Central memory CD8-positive, alpha-beta T cell (primary cell): Measurements from ENCODE around the gene GPR148.
A peak's percentile ranks its signal among the peaks of the same experiment; 100 is the strongest.
"Not testable (repeated sequence)": the region's sequence is repeated elsewhere in the genome, so short reads cannot be mapped to it uniquely, and the experiment has no call there.

Experiments
- ATAC-seq: fragments of 150-1000 bp; cut with Tn5 transposase; replicated peaks from 2 replicates; pipeline ENCODE4 v1.10.0; 2022; ENCODE audit warnings: mild to moderate bottlenecking, moderate FRiP score, moderate number of reproducible peaks; ENCODE audit not compliant: poor library complexity, severe bottlenecking; ENCODE audit errors: extremely low read depth
- DNase-seq, 2 donors: peaks; one replicate each; pipeline ENCODE4 v3.0.0; 2021; ENCODE audit warnings: low spot score in 2 of 2
- H3K27ac Mint-ChIP-seq: one replicate; pipeline ENCODE4 v1.8.0; 2022; ENCODE audit warnings: low read depth, mild to moderate bottlenecking, moderate library complexity, mixed read lengths
- H3K27me3 Mint-ChIP-seq: one replicate; pipeline ENCODE4 v1.8.0; 2022; ENCODE audit warnings: mixed read lengths
- H3K36me3 Mint-ChIP-seq: one replicate; pipeline ENCODE4 v1.8.0; 2022; ENCODE audit warnings: mild to moderate bottlenecking, moderate library complexity, mixed read lengths; ENCODE audit not compliant: insufficient read depth
- H3K4me1 Mint-ChIP-seq: one replicate; pipeline ENCODE4 v1.8.0; 2022; ENCODE audit warnings: mixed read lengths
- H3K4me3 Mint-ChIP-seq: one replicate; pipeline ENCODE4 v1.8.0; 2022; ENCODE audit warnings: mild to moderate bottlenecking, moderate library complexity, mixed read lengths
- H3K9me3 Mint-ChIP-seq: one replicate; pipeline ENCODE4 v1.8.0; 2022; ENCODE audit warnings: mixed read lengths

Gene GPR148

GRCh38 chr2:130729322-130730299, 741 bp downstream of the GPR148 start:
- no peak overlapping the region for H3K27ac Mint-ChIP-seq
- H3K4me3 Mint-ChIP-seq: peak overlapping the region; percentile 1

GRCh38 chr2:130732257-130732656, 3.4 kb downstream of the GPR148 start:
- not testable (repeated sequence) for H3K4me3 Mint-ChIP-seq, DNase-seq, H3K9me3 Mint-ChIP-seq, H3K36me3 Mint-ChIP-seq, H3K27ac Mint-ChIP-seq, H3K27me3 Mint-ChIP-seq, H3K4me1 Mint-ChIP-seq, ATAC-seq

More at GRCh38 chr2:130729322-130730299, 741 bp downstream of the GPR148 start:
- DNase-seq: no peak
- Mint-ChIP-seq H3K27me3 (no peaks in the 10 kb centered on the region), H3K36me3 (peaks cover 7% of the 10 kb centered on the region), H3K9me3 (no peaks in the 10 kb centered on the region), H3K4me1 (peaks cover 7% of the 10 kb centered on the region)
- no peak for ATAC-seq

- no peak for ATAC-seq
Measured at GRCh38 chr2:130735200-130735599, 6.3 kb downstream of the GPR148 start.

GRCh38 chr2:130736487-130736886, 7.6 kb downstream of the GPR148 start:
- no peak for ATAC-seq
- Mint-ChIP-seq H3K27me3 (peaks cover 35% of the 10 kb centered on the region), H3K27ac (no peak overlapping the region)

More at GRCh38 chr2:130735200-130735599, 6.3 kb downstream of the GPR148 start:
- no peaks in the 10 kb centered on the region for H3K4me1 Mint-ChIP-seq
- no peak overlapping the region for H3K27ac Mint-ChIP-seq
- peaks cover 23% of the 10 kb centered on the region for H3K27me3 Mint-ChIP-seq
- H3K9me3 Mint-ChIP-seq: no peaks in the 10 kb centered on the region
- DNase-seq: no peak
- H3K4me3 Mint-ChIP-seq: no peak overlapping the region
- H3K36me3 Mint-ChIP-seq: no peaks in the 10 kb centered on the region

GRCh38 chr2:130737592-130737991, 8.7 kb downstream of the GPR148 start:
- Mint-ChIP-seq H3K4me3 (no peak overlapping the region), H3K4me1 (no peaks in the 10 kb centered on the region), H3K9me3 (no peaks in the 10 kb centered on the region), H3K27ac (no peak overlapping the region), H3K36me3 (no peaks in the 10 kb centered on the region), H3K27me3 (peaks cover 44% of the 10 kb centered on the region)
- ATAC-seq (no peak), DNase-seq (no peak)

More at GRCh38 chr2:130736487-130736886, 7.6 kb downstream of the GPR148 start:
- H3K9me3 Mint-ChIP-seq: no peaks in the 10 kb centered on the region
- no peak for DNase-seq
- H3K4me3 Mint-ChIP-seq: no peak overlapping the region
- H3K36me3 Mint-ChIP-seq: no peaks in the 10 kb centered on the region
- H3K4me1 Mint-ChIP-seq: no peaks in the 10 kb centered on the region

GRCh38 chr2:130740671-130741070, 11.8 kb downstream of the GPR148 start:
- H3K27me3 Mint-ChIP-seq: peaks cover 55% of the 10 kb centered on the region
- ATAC-seq: no peak
- DNase-seq: no peak
- H3K27ac Mint-ChIP-seq: no peak overlapping the region
- no peak overlapping the region for H3K4me3 Mint-ChIP-seq
- H3K36me3 Mint-ChIP-seq: no peaks in the 10 kb centered on the region
- no peaks in the 10 kb centered on the region for H3K9me3 Mint-ChIP-seq
- no peaks in the 10 kb centered on the region for H3K4me1 Mint-ChIP-seq

- no peaks in the 10 kb centered on the region for H3K4me1 Mint-ChIP-seq
- no peaks in the 10 kb centered on the region for H3K36me3 Mint-ChIP-seq
- H3K4me3 Mint-ChIP-seq: no peak overlapping the region
- DNase-seq: no peak
- no peak for ATAC-seq
- no peak overlapping the region for H3K27ac Mint-ChIP-seq
- peaks cover 45% of the 10 kb centered on the region for H3K27me3 Mint-ChIP-seq
- no peaks in the 10 kb centered on the region for H3K9me3 Mint-ChIP-seq
Measured at GRCh38 chr2:130743278-130743677, 14.4 kb downstream of the GPR148 start.

GRCh38 chr2:130744287-130745117, 15.6 kb downstream of the GPR148 start:
- ATAC-seq (no peak), DNase-seq (no peak)
- H3K4me3 Mint-ChIP-seq: no peak overlapping the region
- H3K36me3 Mint-ChIP-seq: no peaks in the 10 kb centered on the region
- no peak overlapping the region for H3K27ac Mint-ChIP-seq
- H3K4me1 Mint-ChIP-seq: no peaks in the 10 kb centered on the region
- no peaks in the 10 kb centered on the region for H3K9me3 Mint-ChIP-seq
- peaks cover 35% of the 10 kb centered on the region for H3K27me3 Mint-ChIP-seq

- Mint-ChIP-seq H3K4me3 (no peak overlapping the region), H3K4me1 (no peaks in the 10 kb centered on the region), H3K27me3 (peaks cover 42% of the 10 kb centered on the region), H3K36me3 (no peaks in the 10 kb centered on the region), H3K27ac (no peak overlapping the region), H3K9me3 (no peaks in the 10 kb centered on the region)
- ATAC-seq (no peak), DNase-seq (no peak)
Measured at GRCh38 chr2:130749078-130749477, 20.2 kb downstream of the GPR148 start.

GRCh38 chr2:130749641-130750040, 20.8 kb downstream of the GPR148 start:
- no peaks in the 10 kb centered on the region for H3K9me3 Mint-ChIP-seq
- no peak for ATAC-seq
- H3K27me3 Mint-ChIP-seq: peaks cover 41% of the 10 kb centered on the region
- DNase-seq: no peak
- H3K4me1 Mint-ChIP-seq: no peaks in the 10 kb centered on the region
- H3K27ac Mint-ChIP-seq: no peak overlapping the region
- no peak overlapping the region for H3K4me3 Mint-ChIP-seq
- no peaks in the 10 kb centered on the region for H3K36me3 Mint-ChIP-seq

GRCh38 chr2:130754811-130755210, 25.9 kb downstream of the GPR148 start:
- DNase-seq (no peak), ATAC-seq (no peak)
- H3K27me3 Mint-ChIP-seq: peaks cover 75% of the 10 kb centered on the region
- no peaks in the 10 kb centered on the region for H3K4me1 Mint-ChIP-seq
- H3K27ac Mint-ChIP-seq: no peak overlapping the region
- H3K36me3 Mint-ChIP-seq: no peaks in the 10 kb centered on the region
- no peaks in the 10 kb centered on the region for H3K9me3 Mint-ChIP-seq
- H3K4me3 Mint-ChIP-seq: peak overlapping the region; percentile 57

- ATAC-seq (no peak), DNase-seq (no peak)
- no peaks in the 10 kb centered on the region for H3K9me3 Mint-ChIP-seq
- H3K36me3 Mint-ChIP-seq: no peaks in the 10 kb centered on the region
- peaks cover 77% of the 10 kb centered on the region for H3K27me3 Mint-ChIP-seq
- H3K4me3 Mint-ChIP-seq: peak within 1 kb of the TSS; percentile 57
- H3K27ac Mint-ChIP-seq: no peak within 1 kb of the TSS
- no peaks in the 10 kb centered on the region for H3K4me1 Mint-ChIP-seq
Measured at GRCh38 chr2:130755256-130756052, 26.6 kb downstream of the GPR148 start, which contains the start of gene AMER3. AMER3 (plus strand) TSS chr2:130755540; CDS start chr2:130762073, 6,533 bp downstream.
